ENCODE results near the gene SNORC.

DNA sequence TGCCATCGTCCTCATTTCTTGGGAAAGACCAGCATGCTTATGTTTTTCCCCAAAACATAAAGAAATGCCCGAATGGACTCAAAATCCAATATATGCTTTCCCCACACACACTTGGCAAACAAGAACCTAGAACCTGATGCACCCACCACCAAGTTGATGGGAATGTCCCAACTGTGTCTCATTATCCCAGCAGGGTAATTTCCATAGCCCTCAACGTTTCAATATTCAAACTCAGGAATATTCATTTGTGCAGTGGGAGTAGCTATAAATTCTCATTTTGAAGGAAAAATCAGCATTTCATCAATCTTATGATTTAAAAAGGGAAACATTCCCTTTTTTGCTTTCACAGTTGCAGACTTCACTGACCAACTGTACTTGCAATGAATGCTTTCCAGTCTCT, 50.7 kb downstream of the SNORC start:
- TF ChIP-seq, protein P1, sequence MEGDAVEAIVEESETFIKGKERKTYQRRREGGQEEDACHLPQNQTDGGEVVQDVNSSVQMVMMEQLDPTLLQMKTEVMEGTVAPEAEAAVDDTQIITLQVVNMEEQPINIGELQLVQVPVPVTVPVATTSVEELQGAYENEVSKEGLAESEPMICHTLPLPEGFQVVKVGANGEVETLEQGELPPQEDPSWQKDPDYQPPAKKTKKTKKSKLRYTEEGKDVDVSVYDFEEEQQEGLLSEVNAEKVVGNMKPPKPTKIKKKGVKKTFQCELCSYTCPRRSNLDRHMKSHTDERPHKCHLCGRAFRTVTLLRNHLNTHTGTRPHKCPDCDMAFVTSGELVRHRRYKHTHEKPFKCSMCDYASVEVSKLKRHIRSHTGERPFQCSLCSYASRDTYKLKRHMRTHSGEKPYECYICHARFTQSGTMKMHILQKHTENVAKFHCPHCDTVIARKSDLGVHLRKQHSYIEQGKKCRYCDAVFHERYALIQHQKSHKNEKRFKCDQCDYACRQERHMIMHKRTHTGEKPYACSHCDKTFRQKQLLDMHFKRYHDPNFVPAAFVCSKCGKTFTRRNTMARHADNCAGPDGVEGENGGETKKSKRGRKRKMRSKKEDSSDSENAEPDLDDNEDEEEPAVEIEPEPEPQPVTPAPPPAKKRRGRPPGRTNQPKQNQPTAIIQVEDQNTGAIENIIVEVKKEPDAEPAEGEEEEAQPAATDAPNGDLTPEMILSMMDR (IDR thresholded peaks at IDR 0.05): no peak
- TF ChIP-seq POLR2A (IDR thresholded peaks at IDR 0.05) (no peak), POLR2AphosphoS5 (IDR thresholded peaks at IDR 0.05) (no peak)
